ENCODE data around the gene LRRC37A. TPM values are rescaled to one million over a fixed set of nuclear protein-coding genes. Genes with fewer than 3 reads are reported as not detected.

The LRRC37A gene
- total and polyA plus RNA-seq, 9 of the 15 experiments (the other 6 are each of a cell fraction or from before 2014, with no cell fraction given): 0.14 to 3.1 (median 1.8) TPM

GRCh38 chr17:46266656-46267544 is 28.0 kb upstream of the LRRC37A start (continued):
- TF ChIP-seq ATF6 (CRISPR knock-in tag; IDR thresholded peaks at IDR 0.05) (no peak), RUNX1 (IDR thresholded peaks at IDR 0.05; ENCODE audit: low read depth) (0 out of 2 replicates have a peak, but pooled peaks have one; percentile 3), RBM39 (optimal IDR thresholded peaks at IDR 0.05; ENCODE audit: low read depth, low read length) (no peak), THRAP3 (IDR thresholded peaks at IDR 0.05; ENCODE audit: borderline replicate concordance) (no peak), HMBOX1 (IDR thresholded peaks at IDR 0.05) (no peak; the same call in 1 of the 2 replicates), KDM2B (CRISPR knock-in tag; IDR thresholded peaks at IDR 0.05) (peak; percentile 99), ZNF311 (CRISPR knock-in tag; IDR thresholded peaks at IDR 0.05) (peak; percentile 85; the same call in 1 of the 2 replicates), MTF1 (CRISPR knock-in tag; IDR thresholded peaks at IDR 0.05; ENCODE audit: borderline replicate concordance) (no peak), ARID3B (CRISPR knock-in tag; IDR thresholded peaks at IDR 0.05; ENCODE audit: borderline replicate concordance) (no peak), LCOR (CRISPR knock-in tag; IDR thresholded peaks at IDR 0.05) (no peak), KAT7 (CRISPR knock-in tag; IDR thresholded peaks at IDR 0.05; ENCODE audit: borderline replicate concordance) (no peak), KLF13 (tag; IDR thresholded peaks at IDR 0.05; ENCODE audit: borderline replicate concordance, low read depth) (no peak), HINFP (tag; conservative IDR thresholded peaks at IDR 0.05; ENCODE audit: low read depth) (no peak), ZNF282 (CRISPR knock-in tag; IDR thresholded peaks at IDR 0.05) (0 out of 2 replicates have a peak, but pooled peaks have one; percentile 38), CEBPZ (IDR thresholded peaks at IDR 0.05; ENCODE audit: borderline replicate concordance, low read depth, low read length) (no peak), ZNF324 (CRISPR knock-in tag; IDR thresholded peaks at IDR 0.05) (no peak)

Data from K562 (cell line).